Dermis blood vessel endothelial cell (primary cell): ENCODE results near the gene CERCAM. TPM values are rescaled to one million over a fixed set of nuclear protein-coding genes. Genes with fewer than 3 reads are reported as not detected.

Source experiments
- DNase-seq: peaks from one replicate; pipeline ENCODE4 v3.0.0; 2010
- total RNA-seq: library from RNA; depleted of rRNA; stranded (reverse); fragments of >200 nt; gene quantifications from 2 replicates; pipeline ENCODE4 v1.2.3, GENCODE V29; 2014

The CERCAM gene, protein sequence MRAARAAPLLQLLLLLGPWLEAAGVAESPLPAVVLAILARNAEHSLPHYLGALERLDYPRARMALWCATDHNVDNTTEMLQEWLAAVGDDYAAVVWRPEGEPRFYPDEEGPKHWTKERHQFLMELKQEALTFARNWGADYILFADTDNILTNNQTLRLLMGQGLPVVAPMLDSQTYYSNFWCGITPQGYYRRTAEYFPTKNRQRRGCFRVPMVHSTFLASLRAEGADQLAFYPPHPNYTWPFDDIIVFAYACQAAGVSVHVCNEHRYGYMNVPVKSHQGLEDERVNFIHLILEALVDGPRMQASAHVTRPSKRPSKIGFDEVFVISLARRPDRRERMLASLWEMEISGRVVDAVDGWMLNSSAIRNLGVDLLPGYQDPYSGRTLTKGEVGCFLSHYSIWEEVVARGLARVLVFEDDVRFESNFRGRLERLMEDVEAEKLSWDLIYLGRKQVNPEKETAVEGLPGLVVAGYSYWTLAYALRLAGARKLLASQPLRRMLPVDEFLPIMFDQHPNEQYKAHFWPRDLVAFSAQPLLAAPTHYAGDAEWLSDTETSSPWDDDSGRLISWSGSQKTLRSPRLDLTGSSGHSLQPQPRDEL
- total RNA-seq = 25.4 and 32.9 TPM in 2 replicates

DNA sequence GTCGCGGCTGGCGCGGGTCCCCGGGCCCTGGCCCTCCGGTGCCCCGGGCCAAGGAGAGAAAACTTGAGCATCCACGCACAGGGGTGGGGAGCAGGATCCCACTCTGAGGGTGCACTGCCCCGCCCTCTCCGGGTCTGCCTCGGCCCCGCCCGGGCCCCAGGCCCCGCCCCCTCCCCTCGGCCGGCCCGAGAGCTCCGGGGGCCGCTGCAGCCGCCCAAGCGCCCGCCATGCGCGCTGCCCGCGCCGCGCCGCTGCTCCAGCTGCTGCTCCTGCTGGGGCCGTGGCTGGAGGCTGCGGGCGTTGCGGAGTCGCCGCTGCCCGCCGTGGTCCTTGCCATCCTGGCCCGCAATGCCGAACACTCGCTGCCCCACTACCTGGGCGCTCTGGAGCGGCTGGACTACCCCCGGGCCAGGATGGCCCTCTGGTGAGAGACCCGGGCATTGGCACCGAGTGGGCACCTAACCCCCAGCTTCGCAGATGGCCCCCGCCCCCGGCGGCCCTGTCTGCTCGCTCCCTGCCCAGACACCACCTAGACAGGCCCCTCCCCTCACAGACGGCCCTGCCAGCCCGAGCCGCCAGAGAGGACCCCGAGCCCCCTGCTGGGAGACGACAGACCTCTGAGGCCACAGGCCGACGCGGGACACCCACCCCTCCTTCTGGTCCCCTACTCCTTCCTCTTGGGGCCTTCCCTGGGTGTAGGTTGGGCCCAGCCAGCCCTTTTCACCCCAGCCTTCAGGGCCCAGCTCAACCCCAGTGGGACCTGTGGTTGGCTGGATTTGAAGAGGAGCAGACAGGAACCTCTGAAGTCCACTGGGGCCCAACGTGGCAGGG lies at the start of gene CERCAM:
Gene CERCAM (plus strand): TSS at position 207 of the 831 bp plus-strand sequence. CDS start 21 bp downstream, at position 228.
- DNase-seq = peak; percentile 53

DNA sequence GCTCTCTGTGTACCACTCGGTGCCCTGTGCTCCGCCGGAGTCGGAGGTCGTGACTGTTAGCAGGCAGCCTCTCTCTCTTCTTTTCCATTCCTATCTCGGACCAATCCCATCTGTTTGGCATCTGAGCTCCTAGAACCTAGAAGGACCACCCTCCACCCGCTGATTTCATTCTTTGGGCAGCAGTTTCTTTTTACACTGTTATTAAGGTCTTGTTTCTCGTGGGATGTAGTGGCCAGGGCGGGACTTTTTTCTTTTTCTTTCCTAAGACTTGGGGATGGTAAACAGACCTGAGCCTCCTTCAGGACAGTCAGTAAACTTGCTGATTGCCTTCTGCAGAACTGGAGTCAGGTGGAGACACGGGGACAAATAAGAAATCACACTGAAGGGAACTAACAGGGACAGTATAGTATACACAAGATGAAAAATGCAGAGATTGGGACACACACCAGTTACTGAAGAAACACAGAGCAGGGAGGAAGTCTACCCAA lies 49.0 kb upstream of the CERCAM start:
- DNase-seq = peak; percentile 32

DNA sequence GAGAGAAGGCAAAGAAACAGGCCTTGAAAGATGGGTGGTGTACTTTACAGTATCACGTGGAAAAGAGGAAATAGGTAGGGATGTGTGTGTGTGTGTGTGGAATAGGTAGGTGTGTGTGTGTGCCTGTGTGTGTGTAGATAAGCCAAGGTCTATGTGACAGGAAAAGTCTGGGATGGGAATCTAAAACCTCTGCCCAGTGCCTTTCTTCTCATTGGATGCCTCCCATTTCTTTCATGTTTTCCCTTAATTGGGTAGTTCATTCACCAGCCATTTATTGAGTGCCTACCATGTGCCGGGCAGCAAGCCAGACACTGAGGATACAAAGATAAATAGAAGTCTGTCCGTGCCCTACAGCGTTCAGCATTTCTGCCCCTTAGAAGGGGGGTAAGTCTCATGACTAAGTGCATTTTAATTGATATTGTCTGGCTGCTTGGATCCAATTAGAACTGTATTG lies 48.4 kb upstream of the CERCAM start:
- peak; percentile 60 for DNase-seq

GRCh38 chr9:128372784-128373183 lies 47.9 kb upstream of the CERCAM start:
- peak; percentile 46 for DNase-seq

DNA sequence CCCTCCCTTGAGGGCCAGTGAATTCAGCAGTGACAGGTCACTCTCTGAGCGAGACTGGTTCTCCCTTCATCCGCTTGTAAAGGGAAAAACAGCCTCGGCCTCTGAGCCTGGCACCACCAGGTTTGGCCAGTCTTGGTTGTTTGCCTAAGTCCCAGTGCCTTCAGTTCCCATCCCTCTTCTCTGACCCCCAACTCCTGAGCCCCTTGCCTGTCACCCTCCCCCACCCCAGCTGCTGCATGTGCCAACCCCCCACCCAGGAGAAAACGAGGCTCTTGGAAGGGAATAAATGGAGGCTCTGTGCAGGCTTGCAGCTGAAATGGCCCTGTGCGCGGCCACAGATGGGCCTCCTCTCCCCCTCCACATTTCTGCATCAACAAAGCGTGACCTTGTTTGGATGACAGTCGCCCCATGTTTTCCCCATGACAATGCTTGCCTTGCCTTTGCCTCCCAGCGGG lies 46.4 kb upstream of the CERCAM start:
- no peak for DNase-seq

DNA sequence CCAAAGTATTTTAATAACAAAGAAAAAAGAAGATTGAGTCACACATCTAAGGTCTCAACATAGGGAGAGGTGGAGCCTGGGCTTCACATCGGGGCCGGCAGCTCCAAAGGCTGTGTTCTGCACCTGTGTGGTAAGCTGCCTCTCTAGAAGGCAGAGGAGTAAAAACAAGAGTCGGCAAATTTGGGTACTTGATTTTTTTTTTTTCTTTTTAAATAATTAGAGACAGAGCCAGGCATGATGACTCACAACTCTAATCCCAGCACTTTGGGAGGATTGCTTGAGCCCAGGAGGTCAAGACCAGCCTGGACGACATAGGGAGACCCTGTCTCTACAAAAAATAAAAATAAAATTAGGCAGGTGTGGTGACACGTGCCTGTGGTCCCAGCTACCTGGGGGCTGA lies 44.8 kb upstream of the CERCAM start:
- DNase-seq = no peak

DNA sequence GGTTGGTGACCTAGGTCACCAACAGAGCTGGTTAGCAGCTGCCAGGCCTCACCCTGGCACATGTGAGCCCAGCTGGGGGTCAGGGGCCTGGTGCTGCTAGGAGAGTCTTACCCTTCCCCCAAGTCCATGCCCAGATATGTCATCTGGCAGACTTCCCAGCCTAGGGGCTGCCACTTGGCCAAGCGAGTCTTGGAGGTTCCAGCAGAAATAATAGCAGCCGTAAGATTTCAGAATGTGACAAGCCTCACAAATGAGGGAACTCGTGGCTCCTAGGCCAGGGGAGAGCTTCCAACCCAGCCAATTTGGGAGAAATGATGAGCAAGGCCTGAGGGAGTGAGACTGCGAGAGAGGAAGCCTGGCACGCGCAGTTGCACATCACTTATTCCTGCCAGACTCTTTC lies 38.4 kb upstream of the CERCAM start:
- no peak for DNase-seq

GRCh38 chr9:128383007-128383753 lies 37.5 kb upstream of the CERCAM start:
- DNase-seq = no peak

DNA sequence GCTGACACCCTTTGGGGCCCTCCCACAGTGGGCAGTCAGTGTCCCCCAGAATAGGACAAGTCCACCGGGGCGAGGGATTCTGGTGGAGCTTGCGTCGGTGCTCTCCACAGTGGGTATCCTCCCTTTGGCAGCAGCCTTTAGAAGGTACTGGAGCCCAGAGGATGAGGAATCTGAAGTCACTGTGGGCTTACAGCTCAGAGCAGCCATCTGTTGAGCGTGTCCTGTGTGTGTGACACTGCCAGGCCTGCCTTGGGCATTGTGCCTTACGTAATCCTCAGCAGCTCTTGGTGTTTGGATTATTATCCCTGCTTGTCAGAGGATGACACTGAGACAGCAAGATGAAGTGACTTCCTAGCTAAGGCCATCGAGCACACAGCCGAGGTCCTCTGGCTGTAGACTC lies 36.9 kb upstream of the CERCAM start:
- no peak for DNase-seq

- no peak for DNase-seq
These were observed 35.7 kb upstream of the CERCAM start for GRCh38 chr9:128384801-128385495.

GRCh38 chr9:128385496-128386460 lies 34.9 kb upstream of the CERCAM start:
- no peak for DNase-seq

- DNase-seq = no peak
These were observed 32.5 kb upstream of the CERCAM start for GRCh38 chr9:128388150-128388549.

DNA sequence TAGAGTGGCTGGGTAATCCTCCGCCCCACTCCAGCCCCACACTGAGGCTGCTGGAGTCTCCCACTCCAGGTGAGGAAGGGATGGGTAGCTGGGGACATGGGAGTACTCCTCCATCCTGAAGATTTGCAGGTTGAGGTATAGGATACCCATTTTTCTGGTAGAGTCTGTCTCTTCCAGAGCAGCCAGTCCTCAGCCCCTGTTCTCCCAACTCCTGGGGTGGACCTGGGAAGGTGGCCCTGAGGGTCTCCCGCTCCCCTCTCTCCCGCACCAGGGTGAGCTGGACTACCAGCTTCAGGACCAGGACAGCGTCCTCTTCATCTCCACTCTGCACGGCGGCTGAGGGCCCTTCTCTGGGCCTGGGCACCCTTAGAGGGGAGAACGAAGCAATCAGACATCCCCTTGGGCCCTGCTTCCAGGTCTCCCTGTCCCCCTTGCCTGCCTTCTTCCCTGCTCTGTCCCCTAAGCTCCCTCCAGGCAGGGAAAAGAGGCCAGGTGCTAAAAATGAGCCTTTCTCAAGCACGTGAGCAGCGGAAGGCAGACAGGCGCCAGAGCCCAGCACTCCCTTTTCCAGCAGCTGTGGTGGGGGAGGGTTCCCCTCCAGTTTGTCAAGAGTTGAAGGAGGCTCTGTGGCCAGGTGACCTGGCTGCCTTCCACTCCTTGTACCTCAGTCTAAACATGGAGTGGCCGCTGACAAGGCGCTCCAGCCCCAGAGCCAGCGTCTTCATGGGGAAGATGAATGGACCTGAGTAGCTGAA lies 31.1 kb upstream of the CERCAM start:
- no peak for DNase-seq

GRCh38 chr9:128390150-128390812 lies 30.4 kb upstream of the CERCAM start:
- DNase-seq = no peak

GRCh38 chr9:128390813-128391711 lies 29.6 kb upstream of the CERCAM start:
- no peak for DNase-seq

- no peak for DNase-seq
These were observed 28.7 kb upstream of the CERCAM start for GRCh38 chr9:128391956-128392301.

- DNase-seq = no peak
These were observed 28.1 kb upstream of the CERCAM start for GRCh38 chr9:128392302-128393144.
